ENCODE results near the gene MN1.

MN1 gene

DNA sequence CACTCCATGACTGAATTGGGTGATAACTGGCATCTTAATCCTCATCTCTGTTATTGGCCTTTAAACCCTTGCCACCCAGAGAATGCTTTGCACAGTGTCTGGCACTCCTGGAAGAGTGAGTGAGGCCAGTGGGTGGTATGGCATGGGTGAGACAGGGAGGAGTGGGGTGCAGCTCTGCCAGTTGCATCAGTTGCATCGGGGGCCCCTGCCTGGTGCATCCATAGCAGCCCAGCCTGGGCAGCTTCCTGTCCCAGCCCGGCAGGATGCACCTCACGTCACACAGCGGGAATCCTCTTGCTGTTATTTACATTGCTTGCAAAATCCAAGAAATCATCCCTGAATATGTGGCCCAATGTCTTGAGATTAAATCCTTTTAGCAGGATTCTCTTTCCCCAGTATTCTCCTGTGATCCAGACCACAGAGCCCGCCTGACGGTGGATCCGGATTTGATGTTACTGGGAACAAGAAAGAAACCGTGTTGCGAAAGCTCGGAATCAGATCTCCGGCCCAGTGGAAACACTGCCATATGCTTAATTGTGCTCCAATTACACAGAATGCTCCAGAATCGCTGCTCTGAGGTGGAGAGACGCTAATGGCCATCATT lies 37.6 kb upstream of the MN1 start:
- H3K27me3 ChIP-seq (ENCODE audit: low read length): no peaks in the 10 kb centered on the region
- H3K27ac ChIP-seq (ENCODE audit: low read depth, low read length): no peak overlapping the region
- H3K9me3 ChIP-seq (ENCODE audit: insufficient read depth, low read length): no peaks in the 10 kb centered on the region
- H2AFZ ChIP-seq (ENCODE audit: low read depth, low read length, severe bottlenecking): no peak overlapping the region
- no peaks in the 10 kb centered on the region for H3F3A ChIP-seq (ENCODE audit: insufficient read depth)
- H3K4me2 ChIP-seq (ENCODE audit: low read depth, low read length, poor library complexity, severe bottlenecking): no peak overlapping the region
- H3K9me2 ChIP-seq (replicated peaks; ENCODE audit: insufficient read depth, low read length): no peaks in the 10 kb centered on the region
- H3K9ac ChIP-seq (ENCODE audit: low read length): no peak overlapping the region
- no peak for TF ChIP-seq CTCF (IDR thresholded peaks at IDR 0.05; ENCODE audit: insufficient read depth, low read length, poor library complexity, severe bottlenecking)
- TF ChIP-seq EZH2phosphoT487 (conservative IDR thresholded peaks at IDR 0.05; ENCODE audit: low read length): no peak
- no peaks in the 10 kb centered on the region for H4K20me1 ChIP-seq (ENCODE audit: low read depth, low read length)
- no peaks in the 10 kb centered on the region for H3K79me2 ChIP-seq (ENCODE audit: insufficient read depth, low read length)
- H3K4me3 ChIP-seq (ENCODE audit: insufficient read depth, low read length, poor library complexity, severe bottlenecking): no peak overlapping the region
- no peaks in the 10 kb centered on the region for H3K36me3 ChIP-seq (ENCODE audit: low read length)

DNA sequence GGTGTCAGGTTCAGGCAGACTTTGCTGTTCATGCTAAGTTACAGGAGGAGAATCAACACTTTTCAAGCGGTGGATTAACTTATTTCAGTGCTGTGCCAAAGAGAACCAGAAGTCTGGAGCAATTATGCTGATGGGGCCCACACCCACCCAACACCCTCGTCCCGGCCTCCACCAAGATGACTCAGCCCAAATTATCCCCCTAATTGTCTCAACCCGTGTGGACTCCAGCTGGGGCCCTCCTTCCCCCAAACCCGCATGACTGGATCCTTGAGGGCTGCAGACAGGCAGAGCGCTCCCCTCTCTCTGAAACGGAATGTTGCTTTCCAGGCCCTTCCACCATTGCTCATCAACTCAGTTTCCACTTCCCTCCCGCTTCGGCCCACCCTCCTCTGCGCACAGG lies 34.6 kb upstream of the MN1 start:
- H3F3A ChIP-seq (ENCODE audit: insufficient read depth): no peaks in the 10 kb centered on the region
- H2AFZ ChIP-seq (ENCODE audit: low read depth, low read length, severe bottlenecking): no peak overlapping the region
- no peak overlapping the region for H3K4me3 ChIP-seq (ENCODE audit: insufficient read depth, low read length, poor library complexity, severe bottlenecking)
- no peaks in the 10 kb centered on the region for H3K27me3 ChIP-seq (ENCODE audit: low read length)
- H3K79me2 ChIP-seq (ENCODE audit: insufficient read depth, low read length): no peaks in the 10 kb centered on the region
- H3K27ac ChIP-seq (ENCODE audit: low read depth, low read length): no peak overlapping the region
- no peaks in the 10 kb centered on the region for H4K20me1 ChIP-seq (ENCODE audit: low read depth, low read length)
- H3K36me3 ChIP-seq (ENCODE audit: low read length): no peaks in the 10 kb centered on the region
- no peak overlapping the region for H3K4me2 ChIP-seq (ENCODE audit: low read depth, low read length, poor library complexity, severe bottlenecking)
- TF ChIP-seq CTCF (IDR thresholded peaks at IDR 0.05; ENCODE audit: insufficient read depth, low read length, poor library complexity, severe bottlenecking): no peak
- TF ChIP-seq EZH2phosphoT487 (conservative IDR thresholded peaks at IDR 0.05; ENCODE audit: low read length): no peak
- no peaks in the 10 kb centered on the region for H3K9me2 ChIP-seq (replicated peaks; ENCODE audit: insufficient read depth, low read length)
- H3K9ac ChIP-seq (ENCODE audit: low read length): no peak overlapping the region
- no peaks in the 10 kb centered on the region for H3K9me3 ChIP-seq (ENCODE audit: insufficient read depth, low read length)

- H3K9ac ChIP-seq (ENCODE audit: low read length): no peak overlapping the region
- no peaks in the 10 kb centered on the region for H3K9me3 ChIP-seq (ENCODE audit: insufficient read depth, low read length)
- TF ChIP-seq EZH2phosphoT487 (conservative IDR thresholded peaks at IDR 0.05; ENCODE audit: low read length): no peak
- TF ChIP-seq CTCF (IDR thresholded peaks at IDR 0.05; ENCODE audit: insufficient read depth, low read length, poor library complexity, severe bottlenecking): no peak
- no peaks in the 10 kb centered on the region for H4K20me1 ChIP-seq (ENCODE audit: low read depth, low read length)
- no peak overlapping the region for H2AFZ ChIP-seq (ENCODE audit: low read depth, low read length, severe bottlenecking)
- H3F3A ChIP-seq (ENCODE audit: insufficient read depth): no peaks in the 10 kb centered on the region
- H3K27ac ChIP-seq (ENCODE audit: low read depth, low read length): no peak overlapping the region
- H3K36me3 ChIP-seq (ENCODE audit: low read length): no peaks in the 10 kb centered on the region
- H3K27me3 ChIP-seq (ENCODE audit: low read length): no peaks in the 10 kb centered on the region
- H3K4me3 ChIP-seq (ENCODE audit: insufficient read depth, low read length, poor library complexity, severe bottlenecking): no peak overlapping the region
- H3K79me2 ChIP-seq (ENCODE audit: insufficient read depth, low read length): no peaks in the 10 kb centered on the region
- H3K9me2 ChIP-seq (replicated peaks; ENCODE audit: insufficient read depth, low read length): no peaks in the 10 kb centered on the region
- H3K4me2 ChIP-seq (ENCODE audit: low read depth, low read length, poor library complexity, severe bottlenecking): no peak overlapping the region
Observed at GRCh38 chr22:27835446-27835845, 33.9 kb upstream of the MN1 start.

Measured in SU-DHL-6 (cell line).